Memory B cell (primary cell): ENCODE results near the gene CEACAM6.
A peak's percentile ranks its signal among the peaks of the same experiment; 100 is the strongest.
"Not testable (repeated sequence)": the region's sequence is repeated elsewhere in the genome, so short reads cannot be mapped to it uniquely, and the experiment has no call there.

Source experiments
- ATAC-seq: fragments of 150-1000 bp; cut with Tn5 transposase; 2 replicates; pipeline ENCODE4 v1.10.0; 2021; ENCODE audit warnings: low read depth, mild to moderate bottlenecking, moderate library complexity
- DNase-seq, 2 donors: peaks; one replicate each; pipeline ENCODE4 v3.0.0; 2022; ENCODE audit warnings: low spot score in 2 of 2
- H3K27ac Mint-ChIP-seq: one replicate; pipeline ENCODE4 v1.8.0; 2022; ENCODE audit warnings: mild to moderate bottlenecking, moderate library complexity, mixed read lengths
- H3K27me3 Mint-ChIP-seq: one replicate; pipeline ENCODE4 v1.8.0; 2022; ENCODE audit warnings: mixed read lengths
- H3K36me3 Mint-ChIP-seq: one replicate; pipeline ENCODE4 v1.8.0; 2022; ENCODE audit warnings: mild to moderate bottlenecking, mixed read lengths
- H3K4me1 Mint-ChIP-seq: one replicate; pipeline ENCODE4 v1.8.0; 2022; ENCODE audit warnings: mixed read lengths
- H3K4me3 Mint-ChIP-seq: one replicate; pipeline ENCODE4 v1.8.0; 2022; ENCODE audit warnings: mild to moderate bottlenecking, moderate library complexity, mixed read lengths
- H3K9me3 Mint-ChIP-seq: one replicate; pipeline ENCODE4 v1.8.0; 2022; ENCODE audit warnings: mixed read lengths

Gene CEACAM6

DNA sequence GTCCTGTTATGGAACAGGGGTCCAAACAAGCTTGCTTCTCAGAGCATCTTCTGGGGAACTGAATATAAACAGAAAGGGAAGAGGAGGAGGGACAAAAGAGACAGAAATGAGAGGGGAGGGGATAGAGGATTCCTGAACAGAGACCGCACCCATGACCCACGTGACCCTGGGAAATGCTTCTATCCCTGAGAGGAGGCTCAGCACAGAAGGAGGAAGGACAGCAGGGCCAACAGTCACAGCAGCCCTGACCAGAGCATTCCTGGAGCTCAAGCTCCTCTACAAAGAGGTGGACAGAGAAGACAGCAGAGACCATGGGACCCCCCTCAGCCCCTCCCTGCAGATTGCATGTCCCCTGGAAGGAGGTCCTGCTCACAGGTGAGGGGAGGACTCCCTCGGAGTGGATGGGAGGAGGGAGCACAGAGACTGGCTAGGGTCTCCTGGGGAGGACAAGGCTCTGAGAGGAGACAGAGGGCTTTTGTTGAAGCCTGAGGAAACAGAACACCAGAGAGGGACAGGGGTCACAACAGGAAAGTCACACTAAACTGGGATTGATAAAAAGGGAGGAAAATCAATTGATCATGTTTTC lies at the start of gene CEACAM6:
Gene CEACAM6, plus strand, starts transcription at position 203 of the 586 bp plus-strand sequence. Its CDS starts 109 bp downstream, at position 312.
- Mint-ChIP-seq H3K36me3 (no peaks in the 10 kb centered on the region), H3K4me3 (no peak within 1 kb of the TSS), H3K27me3 (peaks cover 18% of the 10 kb centered on the region), H3K4me1 (peaks cover 5% of the 10 kb centered on the region), H3K27ac (no peak within 1 kb of the TSS), H3K9me3 (no peaks in the 10 kb centered on the region)
- DNase-seq (no peak), ATAC-seq (no peak)

DNA sequence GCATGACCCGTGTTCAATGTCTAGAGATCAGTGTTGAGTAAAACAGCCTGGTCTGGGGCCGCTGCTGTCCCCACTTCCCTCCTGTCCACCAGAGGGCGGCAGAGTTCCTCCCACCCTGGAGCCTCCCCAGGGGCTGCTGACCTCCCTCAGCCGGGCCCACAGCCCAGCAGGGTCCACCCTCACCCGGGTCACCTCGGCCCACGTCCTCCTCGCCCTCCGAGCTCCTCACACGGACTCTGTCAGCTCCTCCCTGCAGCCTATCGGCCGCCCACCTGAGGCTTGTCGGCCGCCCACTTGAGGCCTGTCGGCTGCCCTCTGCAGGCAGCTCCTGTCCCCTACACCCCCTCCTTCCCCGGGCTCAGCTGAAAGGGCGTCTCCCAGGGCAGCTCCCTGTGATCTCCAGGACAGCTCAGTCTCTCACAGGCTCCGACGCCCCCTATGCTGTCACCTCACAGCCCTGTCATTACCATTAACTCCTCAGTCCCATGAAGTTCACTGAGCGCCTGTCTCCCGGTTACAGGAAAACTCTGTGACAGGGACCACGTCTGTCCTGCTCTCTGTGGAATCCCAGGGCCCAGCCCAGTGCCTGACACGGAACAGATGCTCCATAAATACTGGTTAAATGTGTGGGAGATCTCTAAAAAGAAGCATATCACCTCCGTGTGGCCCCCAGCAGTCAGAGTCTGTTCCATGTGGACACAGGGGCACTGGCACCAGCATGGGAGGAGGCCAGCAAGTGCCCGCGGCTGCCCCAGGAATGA lies 48.4 kb upstream of the CEACAM6 start:
- H3K4me3 Mint-ChIP-seq, result peak overlapping the region; percentile 65
- DNase-seq (peak; percentile 46 to 71), ATAC-seq (peak; percentile 93)
- H3K27ac Mint-ChIP-seq, result no peak overlapping the region
- H3K4me1 Mint-ChIP-seq, result peaks cover 6% of the 10 kb centered on the region
- no peaks in the 10 kb centered on the region for H3K36me3 Mint-ChIP-seq
- peaks cover 27% of the 10 kb centered on the region for H3K27me3 Mint-ChIP-seq
- H3K9me3 Mint-ChIP-seq, result no peaks in the 10 kb centered on the region

DNA sequence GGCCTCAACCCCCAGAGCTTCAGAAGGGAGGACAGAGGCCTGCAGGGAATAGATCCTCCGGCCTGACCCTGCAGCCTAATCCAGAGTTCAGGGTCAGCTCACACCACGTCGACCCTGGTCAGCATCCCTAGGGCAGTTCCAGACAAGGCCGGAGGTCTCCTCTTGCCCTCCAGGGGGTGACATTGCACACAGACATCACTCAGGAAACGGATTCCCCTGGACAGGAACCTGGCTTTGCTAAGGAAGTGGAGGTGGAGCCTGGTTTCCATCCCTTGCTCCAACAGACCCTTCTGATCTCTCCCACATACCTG lies 47.9 kb upstream of the CEACAM6 start:
- H3K9me3 Mint-ChIP-seq, result no peaks in the 10 kb centered on the region
- no peak overlapping the region for H3K4me3 Mint-ChIP-seq
- peaks cover 28% of the 10 kb centered on the region for H3K27me3 Mint-ChIP-seq
- no peak for ATAC-seq
- no peak overlapping the region for H3K27ac Mint-ChIP-seq
- no peaks in the 10 kb centered on the region for H3K36me3 Mint-ChIP-seq
- peaks cover 6% of the 10 kb centered on the region for H3K4me1 Mint-ChIP-seq
- DNase-seq, result no peak

DNA sequence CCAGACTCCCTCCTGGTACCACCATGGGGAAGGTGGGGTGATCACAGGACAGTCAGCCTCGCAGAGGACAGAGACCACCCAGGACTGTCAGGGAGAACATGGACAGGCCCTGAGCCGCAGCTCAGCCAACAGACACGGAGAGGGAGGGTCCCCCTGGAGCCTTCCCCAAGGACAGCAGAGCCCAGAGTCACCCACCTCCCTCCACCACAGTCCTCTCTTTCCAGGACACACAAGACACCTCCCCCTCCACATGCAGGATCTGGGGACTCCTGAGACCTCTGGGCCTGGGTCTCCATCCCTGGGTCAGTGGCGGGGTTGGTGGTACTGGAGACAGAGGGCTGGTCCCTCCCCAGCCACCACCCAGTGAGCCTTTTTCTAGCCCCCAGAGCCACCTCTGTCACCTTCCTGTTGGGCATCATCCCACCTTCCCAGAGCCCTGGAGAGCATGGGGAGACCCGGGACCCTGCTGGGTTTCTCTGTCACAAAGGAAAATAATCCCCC lies 47.4 kb upstream of the CEACAM6 start:
- H3K4me3 Mint-ChIP-seq, result no peak overlapping the region
- H3K27me3 Mint-ChIP-seq, result peaks cover 29% of the 10 kb centered on the region
- no peak for ATAC-seq

DNA sequence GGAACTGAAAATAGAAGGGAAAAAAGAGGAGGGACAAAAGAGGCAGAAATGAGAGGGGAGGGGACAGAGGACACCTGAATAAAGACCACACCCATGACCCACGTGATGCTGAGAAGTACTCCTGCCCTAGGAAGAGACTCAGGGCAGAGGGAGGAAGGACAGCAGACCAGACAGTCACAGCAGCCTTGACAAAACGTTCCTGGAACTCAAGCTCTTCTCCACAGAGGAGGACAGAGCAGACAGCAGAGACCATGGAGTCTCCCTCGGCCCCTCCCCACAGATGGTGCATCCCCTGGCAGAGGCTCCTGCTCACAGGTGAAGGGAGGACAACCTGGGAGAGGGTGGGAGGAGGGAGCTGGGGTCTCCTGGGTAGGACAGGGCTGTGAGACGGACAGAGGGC lies 46.8 kb upstream of the CEACAM6 start, which contains the start of gene CEACAM5:
Gene CEACAM5, plus strand, starts transcription at position 146 of the 400 bp plus-strand sequence. Its CDS starts 106 bp downstream, at position 252.
- Mint-ChIP-seq H3K27me3 (peaks cover 30% of the 10 kb centered on the region), H3K9me3 (no peaks in the 10 kb centered on the region), H3K27ac (no peak within 1 kb of the TSS), H3K4me1 (peaks cover 6% of the 10 kb centered on the region), H3K4me3 (no peak within 1 kb of the TSS), H3K36me3 (no peaks in the 10 kb centered on the region)
- ATAC-seq, result no peak
- DNase-seq, result no peak

More for the DNA sequence above, 47.4 kb upstream of the CEACAM6 start:
- no peaks in the 10 kb centered on the region for H3K9me3 Mint-ChIP-seq
- H3K36me3 Mint-ChIP-seq, result no peaks in the 10 kb centered on the region
- DNase-seq, result no peak
- H3K27ac Mint-ChIP-seq, result no peak overlapping the region
- peaks cover 6% of the 10 kb centered on the region for H3K4me1 Mint-ChIP-seq

DNA sequence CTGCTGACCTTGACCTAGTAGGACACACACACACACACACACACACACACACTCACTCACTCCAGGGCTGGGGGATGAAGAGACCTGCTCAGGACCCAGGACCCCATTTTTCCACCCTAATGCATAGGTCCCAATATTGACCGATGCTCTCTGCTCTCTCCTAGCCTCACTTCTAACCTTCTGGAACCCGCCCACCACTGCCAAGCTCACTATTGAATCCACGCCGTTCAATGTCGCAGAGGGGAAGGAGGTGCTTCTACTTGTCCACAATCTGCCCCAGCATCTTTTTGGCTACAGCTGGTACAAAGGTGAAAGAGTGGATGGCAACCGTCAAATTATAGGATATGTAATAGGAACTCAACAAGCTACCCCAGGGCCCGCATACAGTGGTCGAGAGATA lies 45.8 kb upstream of the CEACAM6 start:
- H3K27ac Mint-ChIP-seq, result not testable (repeated sequence)

DNA sequence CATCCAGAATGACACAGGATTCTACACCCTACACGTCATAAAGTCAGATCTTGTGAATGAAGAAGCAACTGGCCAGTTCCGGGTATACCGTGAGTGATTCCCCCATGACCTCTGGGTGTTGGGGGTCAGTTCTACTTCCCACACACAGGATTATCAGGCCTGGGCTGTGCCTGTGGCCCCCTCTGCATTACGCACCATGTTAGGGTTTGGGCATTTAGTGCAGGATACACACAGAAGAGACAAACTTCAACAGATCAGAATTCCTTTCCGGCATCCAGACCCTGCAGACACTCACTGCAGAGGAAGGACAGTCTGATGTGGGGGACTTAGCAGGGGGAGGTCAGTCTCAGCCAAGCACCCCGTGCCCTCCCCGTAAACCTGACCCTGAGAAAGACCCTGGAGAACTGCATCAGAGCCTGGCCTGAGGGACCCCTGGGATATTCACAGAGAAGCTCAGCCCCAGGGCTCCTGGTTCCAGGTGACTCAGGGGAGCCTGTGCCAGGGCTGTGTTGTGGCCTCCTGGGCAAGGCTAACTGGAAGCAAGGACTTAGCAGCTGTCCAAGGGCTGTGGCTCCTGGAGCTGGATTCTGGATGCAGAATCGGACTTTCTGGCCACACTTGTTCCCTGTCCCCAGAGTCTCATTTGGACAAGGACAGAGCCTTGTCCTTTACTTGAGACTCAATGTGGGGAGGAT lies 45.2 kb upstream of the CEACAM6 start:
- H3K27me3 Mint-ChIP-seq, result peaks cover 33% of the 10 kb centered on the region
- H3K4me1 Mint-ChIP-seq, result peaks cover 6% of the 10 kb centered on the region
- no peak for DNase-seq
- H3K36me3 Mint-ChIP-seq, result no peaks in the 10 kb centered on the region
- H3K27ac Mint-ChIP-seq, result no peak overlapping the region
- H3K4me3 Mint-ChIP-seq, result no peak overlapping the region
- ATAC-seq, result no peak
- no peaks in the 10 kb centered on the region for H3K9me3 Mint-ChIP-seq

More for the DNA sequence above, 45.8 kb upstream of the CEACAM6 start:
- not testable (repeated sequence) for H3K4me3 Mint-ChIP-seq, ATAC-seq, H3K36me3 Mint-ChIP-seq, H3K4me1 Mint-ChIP-seq, H3K9me3 Mint-ChIP-seq, DNase-seq
- peaks cover 34% of the 10 kb centered on the region for H3K27me3 Mint-ChIP-seq

DNA sequence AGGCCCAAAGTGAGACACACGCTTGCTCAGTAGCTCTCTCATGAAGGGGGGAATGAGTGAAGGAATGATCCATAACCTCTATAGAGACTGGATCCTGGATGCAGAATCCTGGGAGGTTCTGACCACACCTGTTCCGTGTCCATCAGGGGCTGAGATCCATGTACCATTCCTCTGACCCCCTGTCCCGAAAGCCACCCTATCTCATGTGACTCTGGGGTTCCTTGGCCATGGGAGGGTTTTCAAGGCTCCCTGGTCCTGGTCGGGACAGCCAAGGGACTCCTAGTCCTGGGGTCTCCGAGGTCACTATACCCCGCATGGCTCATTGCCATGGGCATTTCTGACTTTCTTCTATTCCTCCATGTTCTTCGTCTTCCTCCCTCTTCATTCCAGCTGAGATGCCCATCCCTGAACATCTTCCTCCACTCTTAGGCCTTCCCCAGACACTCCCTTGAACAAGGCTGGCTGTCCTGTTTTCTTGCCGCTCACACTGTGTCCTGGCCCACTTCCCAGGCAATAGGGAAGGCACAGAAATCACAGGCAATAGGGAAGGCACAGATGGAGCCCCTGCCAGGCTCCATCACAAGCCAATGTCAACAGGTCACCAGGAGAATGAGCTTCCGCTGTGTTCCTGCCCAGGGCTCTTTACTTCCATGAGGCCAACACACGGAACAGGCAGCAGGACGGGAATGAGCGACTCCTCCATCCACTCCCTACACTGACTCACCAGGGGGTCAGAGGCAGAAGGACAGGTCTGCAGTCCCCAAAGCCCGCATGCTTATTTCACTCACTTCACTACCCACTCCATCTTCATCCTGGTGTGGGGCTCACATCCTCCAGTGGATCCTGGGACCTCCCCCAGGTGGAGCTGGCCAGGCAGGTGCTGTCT lies 43.7 kb upstream of the CEACAM6 start:
- Mint-ChIP-seq H3K27ac (no peak overlapping the region), H3K27me3 (peaks cover 23% of the 10 kb centered on the region), H3K36me3 (no peaks in the 10 kb centered on the region), H3K4me1 (peaks cover 6% of the 10 kb centered on the region), H3K4me3 (no peak overlapping the region), H3K9me3 (no peaks in the 10 kb centered on the region)
- no peak for ATAC-seq
- DNase-seq, result no peak

DNA sequence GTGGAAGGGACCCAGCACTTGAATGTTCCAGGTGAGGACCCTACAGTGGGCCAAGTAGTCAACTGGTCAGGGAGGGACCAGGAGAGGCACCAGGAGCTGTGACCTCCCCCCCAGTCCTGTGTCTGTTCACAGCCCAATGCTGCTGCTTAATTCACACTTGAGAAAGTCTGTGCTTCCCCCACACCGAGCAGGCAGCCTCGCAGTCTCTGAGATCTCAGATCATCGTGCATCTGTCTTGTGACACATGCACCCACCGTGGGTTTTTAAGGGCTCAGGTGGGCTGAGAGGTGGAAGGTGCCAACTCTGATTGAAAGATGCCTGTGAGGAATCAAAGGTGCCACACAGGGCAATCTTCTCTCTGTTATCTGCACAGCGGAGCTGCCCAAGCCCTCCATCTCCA lies 40.7 kb upstream of the CEACAM6 start:
- no peak for DNase-seq
- Mint-ChIP-seq H3K27me3 (peaks cover 14% of the 10 kb centered on the region), H3K9me3 (no peaks in the 10 kb centered on the region), H3K4me3 (no peak overlapping the region), H3K27ac (no peak overlapping the region), H3K36me3 (no peaks in the 10 kb centered on the region), H3K4me1 (no peaks in the 10 kb centered on the region)
- ATAC-seq, result no peak

DNA sequence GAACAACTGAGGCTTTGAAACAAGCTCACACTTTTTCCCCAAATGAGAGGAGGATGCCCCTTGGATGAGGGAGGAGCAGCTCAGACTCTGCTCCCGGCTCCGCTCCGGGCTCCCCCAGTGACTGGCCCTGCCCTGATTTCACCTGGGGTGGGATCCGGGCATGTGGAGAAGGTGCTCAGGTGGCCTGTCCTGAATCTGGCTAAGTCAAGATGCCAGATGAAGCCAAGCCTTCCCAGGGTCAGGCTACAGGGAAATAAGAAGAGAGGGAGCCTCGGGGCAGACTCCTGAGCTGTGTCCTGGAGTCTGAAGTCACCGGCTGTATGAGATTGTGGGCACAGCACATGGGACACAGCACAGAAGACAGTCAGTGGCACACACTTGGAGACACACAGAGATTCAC lies 36.6 kb upstream of the CEACAM6 start:
- H3K27me3 Mint-ChIP-seq, result peaks cover 13% of the 10 kb centered on the region
- DNase-seq, result no peak
- H3K4me1 Mint-ChIP-seq, result no peaks in the 10 kb centered on the region
- no peak overlapping the region for H3K4me3 Mint-ChIP-seq
- no peak for ATAC-seq
- H3K27ac Mint-ChIP-seq, result no peak overlapping the region
- no peaks in the 10 kb centered on the region for H3K9me3 Mint-ChIP-seq
- H3K36me3 Mint-ChIP-seq, result no peaks in the 10 kb centered on the region

DNA sequence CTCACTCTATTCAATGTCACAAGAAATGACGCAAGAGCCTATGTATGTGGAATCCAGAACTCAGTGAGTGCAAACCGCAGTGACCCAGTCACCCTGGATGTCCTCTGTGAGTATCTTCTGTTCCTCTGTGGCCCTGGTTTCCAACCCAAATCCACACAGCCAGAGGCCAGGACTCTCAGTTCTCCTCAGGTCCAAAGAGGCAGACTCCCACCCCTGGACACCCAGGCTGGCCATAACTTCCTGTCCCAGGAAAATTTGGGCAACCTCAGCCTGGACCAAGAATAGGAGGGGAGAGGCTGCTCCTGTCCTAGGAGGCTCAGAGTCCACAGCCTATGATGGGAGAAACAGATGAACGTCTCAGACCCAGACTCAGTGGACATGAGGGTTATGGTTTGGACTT lies 35.2 kb upstream of the CEACAM6 start:
- H3K27ac Mint-ChIP-seq, result no peak overlapping the region
- H3K4me3 Mint-ChIP-seq, result no peak overlapping the region
- no peak for DNase-seq
- H3K27me3 Mint-ChIP-seq, result peaks cover 12% of the 10 kb centered on the region
- H3K36me3 Mint-ChIP-seq, result no peaks in the 10 kb centered on the region
- H3K9me3 Mint-ChIP-seq, result no peaks in the 10 kb centered on the region
- no peaks in the 10 kb centered on the region for H3K4me1 Mint-ChIP-seq
- ATAC-seq, result no peak

DNA sequence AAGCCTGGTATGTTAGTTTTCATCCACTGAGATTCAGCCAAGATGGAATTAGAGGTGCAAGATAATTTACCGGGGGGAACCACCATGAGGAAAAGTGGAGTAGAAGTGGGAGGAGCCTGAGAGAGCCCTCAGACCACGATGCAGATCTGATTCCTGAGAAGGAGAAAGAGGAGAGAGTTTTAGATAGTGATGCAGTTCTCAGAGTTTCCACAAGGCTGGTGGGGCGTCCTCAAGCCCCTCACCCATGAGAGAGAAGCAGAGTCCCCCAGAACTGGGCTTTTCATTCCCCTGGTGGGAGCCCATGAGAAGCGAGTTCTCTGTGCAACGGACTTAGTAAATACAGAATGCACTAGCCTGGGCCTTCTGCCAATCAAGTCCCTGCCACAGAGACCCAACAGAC lies 28.8 kb upstream of the CEACAM6 start:
- H3K27ac Mint-ChIP-seq, result no peak overlapping the region
- H3K27me3 Mint-ChIP-seq, result peaks cover 16% of the 10 kb centered on the region
- DNase-seq (no peak), ATAC-seq (no peak)
- no peaks in the 10 kb centered on the region for H3K36me3 Mint-ChIP-seq
- no peaks in the 10 kb centered on the region for H3K4me1 Mint-ChIP-seq
- H3K4me3 Mint-ChIP-seq, result no peak overlapping the region
- H3K9me3 Mint-ChIP-seq, result no peaks in the 10 kb centered on the region

DNA sequence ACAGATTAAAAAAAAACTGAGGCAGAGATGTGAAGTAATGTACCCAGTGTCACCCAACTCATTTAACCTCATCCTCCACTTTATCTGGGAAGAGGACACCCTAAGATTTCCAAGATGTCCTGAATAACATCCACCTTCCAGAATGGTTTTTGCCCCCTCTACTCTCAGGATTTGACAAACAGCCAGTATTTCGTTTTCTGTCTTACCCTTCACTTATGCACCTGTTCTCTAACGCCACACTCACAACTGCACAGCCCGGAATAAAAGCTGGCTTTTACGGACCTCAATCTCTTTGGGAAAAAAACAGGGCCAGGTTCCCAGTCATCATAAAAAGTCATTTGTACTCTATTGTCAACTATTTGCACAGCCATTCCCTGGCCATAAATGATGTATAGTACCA lies 21.2 kb upstream of the CEACAM6 start:
- no peak overlapping the region for H3K4me3 Mint-ChIP-seq

More for the DNA sequence above, 21.2 kb upstream of the CEACAM6 start:
- H3K9me3 Mint-ChIP-seq, result no peaks in the 10 kb centered on the region
- no peak overlapping the region for H3K27ac Mint-ChIP-seq
- peaks cover 11% of the 10 kb centered on the region for H3K27me3 Mint-ChIP-seq
- ATAC-seq (no peak), DNase-seq (no peak)
- H3K4me1 Mint-ChIP-seq, result no peaks in the 10 kb centered on the region
- no peaks in the 10 kb centered on the region for H3K36me3 Mint-ChIP-seq
